Nephron progenitor cell (in vitro differentiated cells): ENCODE measurements around the gene UQCR11.

Source experiments
- DNase-seq: peaks from one replicate; pipeline ENCODE4 v3.0.0; 2021
- H3K27ac Mint-ChIP-seq: 2 replicates; pipeline ENCODE4 v1.8.0; 2021; ENCODE audit warnings: mild to moderate bottlenecking, moderate library complexity, mixed read lengths
- H3K27me3 Mint-ChIP-seq: 2 replicates; pipeline ENCODE4 v1.8.0; 2021; ENCODE audit warnings: mild to moderate bottlenecking, low read depth, mixed read lengths; ENCODE audit not compliant: poor library complexity
- H3K36me3 Mint-ChIP-seq: 2 replicates; pipeline ENCODE4 v1.8.0; 2021; ENCODE audit warnings: low read depth, mixed read lengths
- H3K4me1 Mint-ChIP-seq: 2 replicates; pipeline ENCODE4 v1.8.0; 2021; ENCODE audit warnings: mixed read lengths
- H3K4me3 Mint-ChIP-seq: 2 replicates; pipeline ENCODE4 v1.8.0; 2021; ENCODE audit warnings: mild to moderate bottlenecking, moderate library complexity, mixed read lengths
- H3K9me3 Mint-ChIP-seq: 2 replicates; pipeline ENCODE4 v1.8.0; 2021; ENCODE audit warnings: mild to moderate bottlenecking, moderate library complexity, mixed read lengths
- TF ChIP-seq, protein P1 (sequence below): fragments of 200-600 bp; sonication (generic); IDR thresholded peaks from 2 replicates; pipeline ENCODE4 v1.5.0; 2021; ENCODE audit warnings: antibody characterized with exemption

The UQCR11 gene

DNA sequence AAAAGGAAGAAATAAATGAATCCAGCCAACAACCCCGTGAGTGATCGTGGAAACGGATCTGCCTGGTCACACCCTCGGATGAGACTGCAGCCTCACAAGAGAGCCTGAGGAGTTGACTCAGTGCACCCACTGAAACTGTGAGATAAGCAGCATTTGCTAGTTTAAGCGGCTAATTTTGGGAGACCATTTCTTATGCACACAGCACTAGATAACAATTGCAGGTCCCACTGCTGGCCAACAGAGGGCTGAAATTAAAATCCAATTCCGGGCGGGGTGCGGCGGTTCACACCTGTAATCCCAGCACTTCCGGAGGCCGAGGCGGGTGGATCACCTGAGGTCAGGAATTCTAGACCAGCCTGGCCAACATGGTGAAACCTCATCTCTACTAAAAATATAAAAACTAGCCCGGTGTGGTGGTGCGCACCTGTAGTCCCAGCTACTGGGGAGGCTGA, 3.6 kb downstream of the UQCR11 start:
- TF ChIP-seq, protein P1, sequence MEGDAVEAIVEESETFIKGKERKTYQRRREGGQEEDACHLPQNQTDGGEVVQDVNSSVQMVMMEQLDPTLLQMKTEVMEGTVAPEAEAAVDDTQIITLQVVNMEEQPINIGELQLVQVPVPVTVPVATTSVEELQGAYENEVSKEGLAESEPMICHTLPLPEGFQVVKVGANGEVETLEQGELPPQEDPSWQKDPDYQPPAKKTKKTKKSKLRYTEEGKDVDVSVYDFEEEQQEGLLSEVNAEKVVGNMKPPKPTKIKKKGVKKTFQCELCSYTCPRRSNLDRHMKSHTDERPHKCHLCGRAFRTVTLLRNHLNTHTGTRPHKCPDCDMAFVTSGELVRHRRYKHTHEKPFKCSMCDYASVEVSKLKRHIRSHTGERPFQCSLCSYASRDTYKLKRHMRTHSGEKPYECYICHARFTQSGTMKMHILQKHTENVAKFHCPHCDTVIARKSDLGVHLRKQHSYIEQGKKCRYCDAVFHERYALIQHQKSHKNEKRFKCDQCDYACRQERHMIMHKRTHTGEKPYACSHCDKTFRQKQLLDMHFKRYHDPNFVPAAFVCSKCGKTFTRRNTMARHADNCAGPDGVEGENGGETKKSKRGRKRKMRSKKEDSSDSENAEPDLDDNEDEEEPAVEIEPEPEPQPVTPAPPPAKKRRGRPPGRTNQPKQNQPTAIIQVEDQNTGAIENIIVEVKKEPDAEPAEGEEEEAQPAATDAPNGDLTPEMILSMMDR: peak; percentile 7
- no peak for DNase-seq
- Mint-ChIP-seq H3K4me3 (no peak overlapping the region), H3K36me3 (peaks cover 31% of the 10 kb centered on the region), H3K27me3 (peaks cover 9% of the 10 kb centered on the region), H3K4me1 (peaks cover 17% of the 10 kb centered on the region), H3K9me3 (no peaks in the 10 kb centered on the region), H3K27ac (peak overlapping the region; percentile 84)

DNA sequence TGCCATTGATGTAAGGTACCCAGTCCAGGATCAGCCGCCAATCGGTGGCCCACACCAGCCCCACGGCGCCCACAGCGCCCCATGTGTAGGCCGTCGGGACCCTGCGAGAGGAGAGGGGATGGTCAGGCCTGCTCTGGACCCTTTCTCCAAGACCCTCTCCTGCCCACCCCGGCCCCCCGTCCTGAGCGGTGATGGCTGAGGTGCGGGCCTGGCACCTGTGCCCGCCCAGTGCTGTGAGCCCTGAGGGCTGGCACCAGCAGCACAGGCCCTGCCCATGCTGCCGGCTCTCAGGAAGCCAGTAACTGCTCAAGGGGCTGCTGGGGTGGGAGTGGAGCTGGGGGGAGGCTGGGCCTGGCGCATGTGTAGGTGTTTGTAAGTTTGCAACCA, 5.8 kb downstream of the UQCR11 start:
- H3K4me1 Mint-ChIP-seq: peaks cover 8% of the 10 kb centered on the region
- H3K9me3 Mint-ChIP-seq: no peaks in the 10 kb centered on the region
- TF ChIP-seq, protein P1: no peak
- H3K36me3 Mint-ChIP-seq: peaks cover 31% of the 10 kb centered on the region
- H3K27me3 Mint-ChIP-seq: peaks cover 1% of the 10 kb centered on the region
- H3K27ac Mint-ChIP-seq: no peak overlapping the region
- no peak for DNase-seq
- H3K4me3 Mint-ChIP-seq: no peak overlapping the region

DNA sequence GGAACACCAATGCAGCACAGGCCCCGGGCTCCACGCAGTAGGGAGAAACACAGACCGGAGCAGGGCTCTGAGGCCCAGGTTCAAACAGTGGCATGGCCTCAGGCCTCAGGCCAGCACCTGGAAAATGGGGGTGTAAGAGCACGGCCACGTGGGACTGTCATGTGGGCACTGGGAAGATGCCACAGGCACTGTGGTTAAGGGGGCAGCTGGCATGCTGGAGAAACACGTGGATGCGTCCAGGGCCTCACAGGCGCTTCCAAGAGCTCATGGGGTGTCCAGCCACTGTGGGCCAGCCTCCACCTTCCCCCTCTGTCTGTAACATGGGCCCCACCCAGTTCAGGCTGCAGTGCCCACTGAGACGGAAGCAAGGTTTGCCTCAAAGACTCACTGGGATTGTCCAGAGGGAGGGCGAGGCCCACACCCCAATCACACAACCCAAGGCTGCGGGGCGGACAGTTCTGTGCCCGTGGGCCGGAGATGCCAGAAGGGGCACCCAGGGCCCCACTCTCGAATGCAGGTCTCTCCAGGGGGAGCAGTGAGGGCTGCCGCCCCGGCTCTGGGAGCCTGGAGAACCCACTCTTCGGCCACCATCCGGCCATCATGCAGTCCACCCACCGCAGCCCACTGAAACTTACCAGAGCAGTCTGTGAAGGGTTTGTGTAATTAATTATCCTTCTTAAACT, 6.3 kb downstream of the UQCR11 start:
- Mint-ChIP-seq H3K4me1 (peaks cover 8% of the 10 kb centered on the region), H3K27me3 (no peaks in the 10 kb centered on the region), H3K4me3 (no peak overlapping the region), H3K9me3 (no peaks in the 10 kb centered on the region), H3K27ac (no peak overlapping the region), H3K36me3 (peaks cover 31% of the 10 kb centered on the region)
- TF ChIP-seq, protein P1: no peak
- DNase-seq: no peak

DNA sequence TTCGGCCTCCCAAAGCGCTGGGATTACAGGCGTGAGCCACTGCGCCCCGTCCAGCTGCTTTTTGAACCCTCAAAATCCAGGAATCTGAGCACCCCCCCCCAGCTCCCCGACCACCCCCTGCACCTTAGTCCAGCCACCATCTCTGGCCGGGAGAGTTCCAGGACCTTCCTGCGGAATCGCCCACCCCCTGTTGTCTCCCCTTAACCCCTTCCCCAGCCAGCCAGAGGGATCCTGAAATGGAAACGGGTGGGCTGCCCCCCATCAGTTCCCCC, 11.8 kb downstream of the UQCR11 start:
- Mint-ChIP-seq H3K27ac (no peak overlapping the region), H3K36me3 (peaks cover 12% of the 10 kb centered on the region), H3K9me3 (no peaks in the 10 kb centered on the region), H3K27me3 (peaks cover 3% of the 10 kb centered on the region), H3K4me3 (peak overlapping the region; percentile 89), H3K4me1 (peaks cover 24% of the 10 kb centered on the region)
- no peak for DNase-seq
- TF ChIP-seq, protein P1: no peak

DNA sequence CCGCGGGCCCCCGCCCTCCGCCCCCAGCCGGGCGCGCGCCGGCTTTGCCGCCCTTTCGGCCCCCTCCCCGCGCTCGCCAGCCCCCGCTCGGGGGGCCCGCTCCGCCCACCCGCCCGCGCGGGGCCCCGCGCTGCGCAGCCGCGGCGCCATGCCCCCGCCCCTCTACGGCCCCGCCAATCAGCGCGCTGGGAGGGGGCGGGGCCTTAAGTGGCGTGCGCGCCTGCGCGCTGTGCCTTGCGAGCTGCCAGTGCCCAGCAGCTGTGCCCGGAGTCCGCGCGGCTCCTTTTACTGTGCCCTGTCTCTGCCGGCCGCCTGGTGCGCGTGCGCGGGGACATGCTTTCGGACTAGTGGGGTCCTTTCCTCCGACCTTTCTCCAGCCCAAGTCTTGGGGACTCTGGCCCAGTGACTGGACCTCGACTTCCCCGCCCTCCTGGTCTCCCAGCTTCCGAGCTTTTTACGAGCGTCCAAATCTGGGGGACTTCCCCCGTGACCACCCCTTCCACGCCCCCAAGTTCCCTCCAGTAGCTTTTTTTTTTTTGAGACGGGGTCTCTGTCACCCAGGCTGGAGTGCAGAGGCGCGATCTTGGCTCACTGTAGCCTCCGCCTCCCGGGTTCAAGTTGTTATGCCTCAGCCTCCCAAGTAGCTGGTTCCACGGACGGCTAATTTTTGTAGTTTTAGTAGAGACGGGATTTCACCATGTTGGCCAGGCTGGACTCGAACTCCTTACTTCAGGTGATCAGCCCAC, 12.3 kb downstream of the UQCR11 start, which contains the start of gene MBD3:
TSS of gene MBD3 (minus strand) at position 111 of the 746 bp plus-strand sequence. CDS start 234 bp downstream, outside the sequence.
- TF ChIP-seq, protein P1: no peak
- H3K27me3 Mint-ChIP-seq: peaks cover 3% of the 10 kb centered on the region
- H3K36me3 Mint-ChIP-seq: peaks cover 15% of the 10 kb centered on the region
- H3K9me3 Mint-ChIP-seq: no peaks in the 10 kb centered on the region
- H3K4me1 Mint-ChIP-seq: peaks cover 28% of the 10 kb centered on the region
- peak within 1 kb of the TSS; percentile 99 for H3K27ac Mint-ChIP-seq
- DNase-seq: peak; percentile 95
- peak within 1 kb of the TSS; percentile 91 for H3K4me3 Mint-ChIP-seq
